Panc1 (cell line): ENCODE measurements around the gene HAGHL. TPM values are rescaled to one million over a fixed set of nuclear protein-coding genes. Genes with fewer than 3 reads are reported as not detected.

Experiments
- ATAC-seq: fragments of 200-7000 bp; cut with Tn5 transposase; 2 replicates; pipeline ENCODE4 v1.9.1; 2020; ENCODE audit warnings: mild to moderate bottlenecking, moderate library complexity
- BruUV-seq: library from RNA; stranded (reverse); fragments of 400-500 nt; replicated peaks from 2 replicates; lab custom pipeline; 2021; lab: Mats Ljungman, UMichigan
- CTCF ChIA-PET: fragments of 300-600 bp; sonication (Branson Sonifier 250); formaldehyde crosslinking; loops from one replicate; lab custom pipeline; 2022; ENCODE audit warnings: antibody characterized with exemption; lab: Charles Lee
- POLR2A ChIA-PET: fragments of 300-600 bp; sonication (Branson Sonifier 250); formaldehyde crosslinking; loops from one replicate; lab custom pipeline; 2022; ENCODE audit warnings: antibody characterized with exemption; lab: Charles Lee
- DNase-seq: peaks from one replicate; pipeline ENCODE4 v3.0.0-alpha.2; 2010; ENCODE audit warnings: low read depth, low spot score
- H3K27ac ChIP-seq: 2 replicates; pipeline ENCODE4 v1.5.1; 2011; ENCODE audit warnings: mild to moderate bottlenecking, low read length, inconsistent platforms
- H3K27me3 ChIP-seq: fragments of 200-500 bp; sonication (Bioruptor generic); 2 replicates; pipeline ENCODE4 v1.6.0; 2014; ENCODE audit warnings: low read length, inconsistent platforms; ENCODE audit not compliant: control insufficient read depth, insufficient read depth
- H3K36me3 ChIP-seq: fragments of 200-500 bp; sonication (Bioruptor generic); 2 replicates; pipeline ENCODE4 v1.5.1; 2014; ENCODE audit warnings: inconsistent platforms, mild to moderate bottlenecking, low read length, moderate library complexity; ENCODE audit not compliant: control insufficient read depth, insufficient read depth
- H3K4me1 ChIP-seq: 2 replicates; pipeline ENCODE4 v1.5.1; 2011; ENCODE audit warnings: inconsistent platforms, mild to moderate bottlenecking, low read length, moderate library complexity; ENCODE audit not compliant: control insufficient read depth, insufficient read depth
- H3K4me3 ChIP-seq, 2 experiments: 2 replicates each; pipeline ENCODE4 v1.5.1; 2011 to 2012; ENCODE audit warnings: low read depth in 2 of 2, low read length in 2 of 2, mild to moderate bottlenecking in 2 of 2, inconsistent platforms in 1 of 2, moderate library complexity in 1 of 2
- H3K9me3 ChIP-seq: fragments of 200-500 bp; sonication (Bioruptor generic); 2 replicates; pipeline ENCODE4 v1.5.1; 2014; ENCODE audit warnings: low read depth, mild to moderate bottlenecking, inconsistent platforms, low read length, moderate library complexity; ENCODE audit not compliant: control insufficient read depth, insufficient read depth
- POLR2AphosphoS5 ChIP-seq: IDR thresholded peaks from 2 replicates; pipeline ENCODE4 v1.6.1; 2012; ENCODE audit warnings: mild to moderate bottlenecking, low read depth, low read length, moderate library complexity
- SIN3A ChIP-seq: IDR thresholded peaks from 2 replicates; pipeline ENCODE4 v1.6.1; 2012; ENCODE audit warnings: low read depth, mild to moderate bottlenecking, low read length, moderate library complexity, borderline replicate concordance; ENCODE audit not compliant: insufficient read depth
- TCF7L2 ChIP-seq: IDR thresholded peaks from 2 replicates; pipeline ENCODE4 v1.6.1; 2011; ENCODE audit warnings: mild to moderate bottlenecking, low read depth, low read length, inconsistent platforms
- in situ Hi-C: cut with HindIII; loops from 2 replicates; pipeline ENCODE4 v1.10.0; 2016; ENCODE audit warnings: low sequenced_read_pairs, low pct_unique_long_range_greater_than_20kb
- intact Hi-C: fragments of 100-400 bp; cut with micrococcal nuclease; formaldehyde crosslinking; loops from one replicate; pipeline ENCODE4 v1.10.0; 2022; ENCODE audit not compliant: unreplicated experiment
- total RNA-seq: library from RNA; stranded (reverse); gene quantifications from one replicate; pipeline ENCODE4 v1.2.1, GENCODE V29; 2021; ENCODE audit not compliant: unreplicated experiment
- TF ChIP-seq, protein P1 (sequence below), 2 experiments: IDR thresholded peaks; 2 replicates each; pipeline ENCODE4 v1.6.1; 2011 to 2012; ENCODE audit warnings: low read depth in 2 of 2, control low read depth in 1 of 2, low read length in 1 of 2, mild to moderate bottlenecking in 1 of 2, moderate library complexity in 1 of 2; ENCODE audit not compliant: insufficient read depth in 1 of 2
- TF ChIP-seq, protein P2 (sequence below): fragments of 450-650 bp; IDR thresholded peaks from 2 replicates; pipeline ENCODE4 v1.5.1; 2017; ENCODE audit warnings: mild to moderate bottlenecking

Gene HAGHL
- total RNA-seq, 1 experiment from 2014 or later = 41.1 TPM

- intact Hi-C loops = no loop called here
- H3K27me3 ChIP-seq = no peaks in the 10 kb centered on the region
- ChIA-PET CTCF (interaction anchor here (0.6 to 1.1 kb wide), 3 partner anchors 9 to 88 kb away, joined by 3 read pairs; no protein-coding TSS in a partner anchor), POLR2A (interaction anchor here (0.6 to 1.2 kb wide), 2 partner anchors 9 to 285 kb away, joined by 5 to 8 read pairs; no protein-coding TSS in a partner anchor)
- H3K36me3 ChIP-seq = no peaks in the 10 kb centered on the region; the same call in 1 of the 2 replicates
- ATAC-seq = peak; percentile 70
- H3K4me1 ChIP-seq = peaks cover 45% of the 10 kb centered on the region
- in situ Hi-C loops = no loop called here
- H3K27ac ChIP-seq = peak within 1 kb of the TSS; percentile 93
- no peak for DNase-seq
- no peaks in the 10 kb centered on the region for H3K9me3 ChIP-seq
- H3K4me3 ChIP-seq = peak within 1 kb of the TSS; percentile 72 to 77
- BruUV-seq = no TSS peak
- TF ChIP-seq TCF7L2 (no peak), POLR2AphosphoS5 (peak; percentile 31)
- TF ChIP-seq, protein P1, sequence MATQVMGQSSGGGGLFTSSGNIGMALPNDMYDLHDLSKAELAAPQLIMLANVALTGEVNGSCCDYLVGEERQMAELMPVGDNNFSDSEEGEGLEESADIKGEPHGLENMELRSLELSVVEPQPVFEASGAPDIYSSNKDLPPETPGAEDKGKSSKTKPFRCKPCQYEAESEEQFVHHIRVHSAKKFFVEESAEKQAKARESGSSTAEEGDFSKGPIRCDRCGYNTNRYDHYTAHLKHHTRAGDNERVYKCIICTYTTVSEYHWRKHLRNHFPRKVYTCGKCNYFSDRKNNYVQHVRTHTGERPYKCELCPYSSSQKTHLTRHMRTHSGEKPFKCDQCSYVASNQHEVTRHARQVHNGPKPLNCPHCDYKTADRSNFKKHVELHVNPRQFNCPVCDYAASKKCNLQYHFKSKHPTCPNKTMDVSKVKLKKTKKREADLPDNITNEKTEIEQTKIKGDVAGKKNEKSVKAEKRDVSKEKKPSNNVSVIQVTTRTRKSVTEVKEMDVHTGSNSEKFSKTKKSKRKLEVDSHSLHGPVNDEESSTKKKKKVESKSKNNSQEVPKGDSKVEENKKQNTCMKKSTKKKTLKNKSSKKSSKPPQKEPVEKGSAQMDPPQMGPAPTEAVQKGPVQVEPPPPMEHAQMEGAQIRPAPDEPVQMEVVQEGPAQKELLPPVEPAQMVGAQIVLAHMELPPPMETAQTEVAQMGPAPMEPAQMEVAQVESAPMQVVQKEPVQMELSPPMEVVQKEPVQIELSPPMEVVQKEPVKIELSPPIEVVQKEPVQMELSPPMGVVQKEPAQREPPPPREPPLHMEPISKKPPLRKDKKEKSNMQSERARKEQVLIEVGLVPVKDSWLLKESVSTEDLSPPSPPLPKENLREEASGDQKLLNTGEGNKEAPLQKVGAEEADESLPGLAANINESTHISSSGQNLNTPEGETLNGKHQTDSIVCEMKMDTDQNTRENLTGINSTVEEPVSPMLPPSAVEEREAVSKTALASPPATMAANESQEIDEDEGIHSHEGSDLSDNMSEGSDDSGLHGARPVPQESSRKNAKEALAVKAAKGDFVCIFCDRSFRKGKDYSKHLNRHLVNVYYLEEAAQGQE (IDR thresholded peaks at IDR 0.05; ENCODE audit: insufficient read depth in 1 of 2, low read depth in 2 of 2, low read length in 1 of 2) = peak in 1 of 2 experiments; percentile 66; a peak in 2 of 4 replicates
These were observed 5.7 kb upstream of the HAGHL start, which contains the start of gene ANTKMT for GRCh38 chr16:720990-721764. Gene ANTKMT (plus strand): TSS chr16:721146. CDS start chr16:721275, 129 bp downstream.

GRCh38 chr16:721765-722540, 5.0 kb upstream of the HAGHL start:
- in situ Hi-C loops (no loop called here), intact Hi-C loops (no loop called here)
- CTCF ChIA-PET = interaction anchor here (0.6 kb wide), 2 partner anchors 18 to 87 kb away, joined by 3 read pairs; no protein-coding TSS in a partner anchor
- H3K4me3 ChIP-seq = peak overlapping the region; percentile 46 to 77
- peak overlapping the region; percentile 72 for H3K27ac ChIP-seq
- BruUV-seq = TSS peak; percentile 56
- H3K36me3 ChIP-seq = no peaks in the 10 kb centered on the region; the same call in 1 of the 2 replicates
- TF ChIP-seq, protein P2, sequence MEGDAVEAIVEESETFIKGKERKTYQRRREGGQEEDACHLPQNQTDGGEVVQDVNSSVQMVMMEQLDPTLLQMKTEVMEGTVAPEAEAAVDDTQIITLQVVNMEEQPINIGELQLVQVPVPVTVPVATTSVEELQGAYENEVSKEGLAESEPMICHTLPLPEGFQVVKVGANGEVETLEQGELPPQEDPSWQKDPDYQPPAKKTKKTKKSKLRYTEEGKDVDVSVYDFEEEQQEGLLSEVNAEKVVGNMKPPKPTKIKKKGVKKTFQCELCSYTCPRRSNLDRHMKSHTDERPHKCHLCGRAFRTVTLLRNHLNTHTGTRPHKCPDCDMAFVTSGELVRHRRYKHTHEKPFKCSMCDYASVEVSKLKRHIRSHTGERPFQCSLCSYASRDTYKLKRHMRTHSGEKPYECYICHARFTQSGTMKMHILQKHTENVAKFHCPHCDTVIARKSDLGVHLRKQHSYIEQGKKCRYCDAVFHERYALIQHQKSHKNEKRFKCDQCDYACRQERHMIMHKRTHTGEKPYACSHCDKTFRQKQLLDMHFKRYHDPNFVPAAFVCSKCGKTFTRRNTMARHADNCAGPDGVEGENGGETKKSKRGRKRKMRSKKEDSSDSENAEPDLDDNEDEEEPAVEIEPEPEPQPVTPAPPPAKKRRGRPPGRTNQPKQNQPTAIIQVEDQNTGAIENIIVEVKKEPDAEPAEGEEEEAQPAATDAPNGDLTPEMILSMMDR = no peak
- no peak for TF ChIP-seq SIN3A
- TF ChIP-seq, protein P1 (IDR thresholded peaks at IDR 0.05; ENCODE audit: insufficient read depth in 1 of 2, low read depth in 2 of 2, low read length in 1 of 2) = no peak
- no peak for TF ChIP-seq TCF7L2
- TF ChIP-seq POLR2AphosphoS5 = no peak; the same call in 1 of the 2 replicates
- peaks cover 42% of the 10 kb centered on the region for H3K4me1 ChIP-seq
- DNase-seq (no peak), ATAC-seq (no peak)
- no peaks in the 10 kb centered on the region for H3K27me3 ChIP-seq
- H3K9me3 ChIP-seq = no peaks in the 10 kb centered on the region
- POLR2A ChIA-PET = interaction anchor here (0.6 to 1.2 kb wide), 2 partner anchors 9 to 284 kb away, joined by 5 to 8 read pairs; no protein-coding TSS in a partner anchor
